GM19438 (cell line): ENCODE data around the gene ZNF511.
"Not testable (repeated sequence)": the region's sequence is repeated elsewhere in the genome, so short reads cannot be mapped to it uniquely, and the experiment has no call there.

Experiments
- ATAC-seq: cut with Tn5 transposase; IDR thresholded peaks from one replicate; pipeline ENCODE4 v1.9.1; 2021; ENCODE audit warnings: low read depth; ENCODE audit not compliant: unreplicated experiment

The ZNF511 gene

DNA sequence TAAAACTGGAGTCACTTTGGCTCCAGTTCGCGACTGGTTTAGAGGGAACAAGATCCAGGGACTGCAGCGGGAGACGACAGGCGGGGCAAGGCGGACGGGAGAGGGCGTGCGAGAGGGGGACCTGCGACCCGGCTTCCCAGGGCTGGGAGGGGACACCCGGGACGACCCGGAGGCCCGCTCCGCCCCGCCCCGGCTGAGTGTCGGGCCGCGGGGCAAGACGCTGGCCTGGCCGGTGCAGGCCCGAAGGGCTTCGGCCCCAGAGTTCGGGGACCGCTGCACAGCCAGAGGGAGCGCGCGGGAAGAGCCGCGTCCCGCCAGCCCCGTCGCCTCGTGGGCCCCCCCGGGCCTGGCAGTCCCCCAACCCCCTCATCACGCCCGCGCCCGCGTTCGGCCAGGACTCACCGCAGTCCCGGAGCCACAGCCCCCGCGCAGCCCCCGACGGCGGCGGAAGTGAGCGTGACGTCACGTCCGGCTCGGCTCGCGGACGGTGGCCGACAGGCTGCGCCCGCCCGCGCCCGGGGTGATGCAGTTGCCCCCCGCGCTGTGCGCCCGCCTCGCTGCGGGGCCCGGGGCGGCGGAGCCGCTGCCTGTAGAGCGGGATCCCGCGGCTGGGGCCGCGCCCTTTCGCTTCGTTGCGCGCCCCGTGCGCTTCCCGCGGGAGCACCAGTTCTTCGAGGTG lies at the start of gene ZNF511, which contains the start of gene TUBGCP2:
Gene ZNF511, plus strand, starts transcription at position 494 of the 679 bp plus-strand sequence. Its CDS starts 30 bp downstream, at position 524.
Gene TUBGCP2, minus strand, starts transcription at position 452 of the 679 bp plus-strand sequence. CDS start 5,931 bp downstream, outside the sequence.
- peak; percentile 69 for ATAC-seq

DNA sequence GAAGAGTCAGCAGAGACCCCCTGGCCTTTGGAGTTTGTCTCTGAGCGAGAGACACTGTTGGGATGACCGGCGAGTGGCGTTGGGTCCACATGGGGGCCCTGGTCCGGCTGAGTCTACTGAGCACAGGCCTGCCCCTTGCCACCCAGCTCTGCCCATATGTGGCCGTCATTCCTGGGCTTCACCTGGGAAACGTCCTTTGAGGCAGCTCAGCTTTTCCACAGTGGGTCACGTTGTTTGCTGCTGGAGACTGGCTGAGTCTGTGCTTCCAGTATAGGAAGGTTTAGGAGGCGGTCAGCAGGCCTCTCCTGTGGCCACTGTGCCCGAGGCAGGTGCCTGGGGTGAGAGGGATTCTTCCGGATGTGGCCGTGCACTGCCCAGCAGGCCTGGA lies 49.1 kb upstream of the ZNF511 start:
- no peak for ATAC-seq

DNA sequence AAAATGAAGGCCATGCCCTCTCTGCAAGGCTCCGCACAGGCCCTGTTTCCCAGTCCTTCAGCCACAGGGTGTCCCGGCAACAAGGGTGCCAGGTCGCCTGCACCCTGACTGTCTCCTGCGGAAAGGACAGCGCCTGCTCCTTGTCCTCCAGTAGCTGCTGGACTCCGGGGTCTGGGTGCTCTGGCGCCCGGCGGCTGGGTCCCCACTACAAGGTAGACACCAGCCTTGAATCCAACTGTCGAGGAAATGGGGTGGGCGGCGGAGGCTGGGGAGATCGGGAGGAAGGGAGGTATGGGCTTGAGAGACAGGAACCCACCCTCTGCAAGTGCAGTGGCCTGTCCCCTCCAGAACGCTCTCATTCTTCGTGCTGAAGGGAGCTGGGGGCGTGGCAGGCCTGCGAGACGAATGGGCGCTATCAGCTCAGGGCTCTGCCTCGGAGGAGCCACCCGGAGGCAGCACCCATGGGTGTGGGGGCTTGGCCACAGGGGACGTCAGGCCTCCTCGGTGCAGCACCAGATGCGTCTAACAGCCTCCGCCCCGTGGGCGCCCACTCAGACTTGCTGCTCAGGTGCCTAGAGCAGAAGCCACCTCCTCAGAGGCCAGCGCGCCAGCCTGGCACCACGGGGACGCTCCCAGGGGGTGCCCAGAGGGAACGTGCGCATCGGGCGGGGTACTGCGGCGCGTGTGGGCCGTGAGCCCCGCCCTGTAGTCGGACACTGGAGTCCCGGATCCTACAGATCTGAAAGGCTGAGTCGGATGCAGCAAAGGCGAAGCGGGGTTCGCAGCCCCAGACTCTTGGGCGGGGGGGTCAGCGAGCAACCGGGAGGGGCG lies 47.6 kb upstream of the ZNF511 start:
- peak; percentile 41 for ATAC-seq

- peak; percentile 46 for ATAC-seq
Observed at GRCh38 chr10:133261726-133262325, 46.9 kb upstream of the ZNF511 start.

DNA sequence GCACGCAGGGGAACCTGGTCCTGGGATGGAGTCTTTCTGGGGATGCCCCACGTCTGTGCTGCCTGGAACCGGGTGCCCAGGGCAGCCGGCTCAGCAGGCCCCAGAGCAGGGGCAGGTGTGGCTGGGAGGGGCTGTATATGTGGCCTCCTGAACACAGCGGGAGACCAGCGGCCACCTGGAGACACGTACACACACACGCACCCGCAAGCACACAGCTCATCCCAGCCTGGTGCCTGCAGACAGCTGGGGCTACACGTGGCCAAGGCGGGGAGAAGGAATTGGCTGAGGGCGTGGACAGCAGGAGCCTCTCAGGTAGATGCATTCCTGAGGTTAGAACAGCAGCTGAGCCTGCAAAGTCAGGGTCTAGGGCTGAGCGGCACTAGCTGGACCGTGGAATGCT lies 46.0 kb upstream of the ZNF511 start:
- ATAC-seq, result no peak

DNA sequence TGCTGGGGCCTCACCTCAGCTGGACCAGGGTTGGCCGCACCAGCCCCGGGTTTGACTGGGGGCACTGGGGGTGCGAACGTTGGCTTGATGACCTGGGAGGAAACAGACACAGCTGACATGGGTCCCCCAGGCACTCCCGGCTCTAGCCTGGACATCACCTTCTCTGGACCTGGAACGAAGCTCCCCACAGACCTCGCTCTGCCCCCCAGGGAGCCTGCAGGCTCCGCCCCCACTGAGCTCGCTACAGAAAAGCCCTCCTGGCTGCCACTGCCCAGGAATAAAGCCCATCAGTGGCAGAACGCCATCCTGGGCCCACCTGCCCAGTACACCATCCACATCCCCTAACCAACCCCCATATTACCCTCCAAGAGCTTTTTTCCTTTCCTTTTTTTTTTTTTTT lies 45.0 kb upstream of the ZNF511 start:
- ATAC-seq, result no peak

- no peak for ATAC-seq
Observed at GRCh38 chr10:133264461-133264860, 44.3 kb upstream of the ZNF511 start.

- not testable (repeated sequence) for ATAC-seq
Observed at GRCh38 chr10:133265052-133265451, 43.7 kb upstream of the ZNF511 start.

DNA sequence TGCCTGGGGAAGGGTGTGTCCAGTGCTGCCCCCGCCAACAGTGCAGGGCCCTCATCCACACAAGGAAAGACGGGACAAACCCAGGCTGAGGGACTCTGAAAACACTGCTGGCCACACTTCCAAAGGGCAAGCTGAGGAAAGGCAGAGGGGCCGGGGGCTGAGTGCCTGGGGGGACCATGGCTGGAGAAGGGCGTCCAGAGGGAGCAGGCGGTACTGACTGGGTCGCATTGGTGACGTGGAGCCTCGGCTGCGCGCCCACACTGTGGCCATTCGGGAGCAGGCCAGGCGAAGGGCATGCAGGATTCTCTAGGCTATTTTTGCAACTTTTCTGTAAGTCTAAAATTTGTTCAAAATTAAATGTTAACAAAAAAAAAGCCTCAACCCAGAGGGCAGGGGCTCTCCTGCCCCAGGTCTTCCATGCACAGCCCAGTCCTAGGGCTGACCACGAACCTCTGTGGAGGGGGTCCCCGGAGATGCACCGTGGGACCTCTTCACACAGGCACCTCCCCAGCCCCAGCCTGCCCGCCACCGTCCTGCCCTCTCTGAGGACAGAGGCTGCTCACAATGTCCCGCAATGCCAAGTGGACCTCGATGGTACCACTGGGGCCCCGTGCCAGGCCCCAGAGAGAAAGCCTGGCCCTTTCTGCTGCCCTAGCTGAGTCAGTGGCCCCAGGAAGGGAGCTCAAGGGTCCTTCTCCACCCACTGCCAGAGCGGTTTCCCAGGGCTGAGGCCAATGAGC lies 42.5 kb upstream of the ZNF511 start:
- ATAC-seq, result no peak

GRCh38 chr10:133267293-133267692 lies 41.4 kb upstream of the ZNF511 start:
- ATAC-seq, result no peak

- ATAC-seq, result no peak
Observed at GRCh38 chr10:133267829-133268228, 40.9 kb upstream of the ZNF511 start.

DNA sequence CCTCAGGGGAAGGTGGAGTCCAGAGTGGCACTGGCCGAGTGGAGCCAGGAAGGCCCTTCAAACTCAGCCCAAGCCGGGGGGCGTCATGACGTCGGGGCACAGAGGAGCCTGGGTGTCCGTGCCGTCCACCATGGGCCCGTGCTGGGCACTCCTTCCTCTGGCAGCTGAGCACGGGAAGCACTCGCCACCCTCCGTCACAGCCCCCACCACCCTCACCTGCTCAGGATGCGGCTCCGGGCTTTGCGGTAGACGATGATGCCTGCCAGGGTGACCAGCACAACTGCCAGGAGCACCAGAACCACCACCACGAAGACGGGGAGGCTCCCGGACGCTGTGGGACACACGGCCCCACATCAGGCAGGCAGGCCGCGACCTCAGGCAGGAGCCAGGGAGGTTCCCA lies 40.2 kb upstream of the ZNF511 start:
- no peak for ATAC-seq

DNA sequence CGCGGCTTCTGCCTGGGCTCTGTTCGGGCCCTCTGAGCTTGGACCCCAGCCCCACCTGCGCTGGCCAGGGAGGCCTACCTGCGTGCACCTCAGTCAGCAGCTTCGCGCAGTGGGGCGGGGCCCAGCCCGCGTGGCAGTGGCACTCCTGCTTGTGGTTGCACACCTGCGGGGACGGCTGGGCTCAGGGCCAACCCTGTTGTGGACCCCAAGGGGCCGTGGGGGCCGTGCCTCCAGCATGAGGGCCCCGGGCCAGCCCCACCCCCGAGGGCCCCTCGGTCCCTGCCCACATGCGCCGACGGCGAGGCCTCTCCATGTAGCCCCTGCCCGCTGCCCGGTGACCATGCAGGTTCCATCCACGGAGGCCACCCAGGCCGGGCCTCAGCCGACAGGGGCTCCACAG lies 39.3 kb upstream of the ZNF511 start:
- no peak for ATAC-seq

GRCh38 chr10:133270204-133270603 lies 38.5 kb upstream of the ZNF511 start:
- no peak for ATAC-seq

DNA sequence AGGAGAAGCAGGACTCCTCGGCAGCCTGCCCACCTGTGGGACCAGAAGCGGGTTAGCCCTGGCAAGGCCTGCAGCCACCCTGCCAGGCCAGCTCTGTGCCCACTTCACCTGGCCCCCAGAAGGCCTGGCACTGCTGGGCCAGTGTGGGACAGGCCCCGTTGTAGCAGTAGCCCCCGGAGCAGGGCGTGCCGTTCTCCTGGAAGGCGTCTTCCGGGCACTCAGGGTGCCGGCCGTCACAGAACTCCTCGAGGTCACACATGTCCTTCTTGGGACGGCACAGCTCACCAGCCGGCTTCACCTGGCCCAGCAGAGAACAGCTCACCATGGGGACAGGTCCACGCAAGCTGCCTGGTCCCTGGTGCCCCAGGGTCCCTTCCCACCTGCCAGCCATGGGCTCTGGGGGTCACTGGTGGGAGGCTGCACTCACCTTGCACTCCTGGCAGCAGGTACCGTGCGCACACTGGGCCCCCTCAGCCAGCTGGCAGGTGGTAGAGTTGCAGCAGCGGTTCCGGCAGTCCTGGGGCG lies 37.9 kb upstream of the ZNF511 start:
- ATAC-seq, result no peak

- no peak for ATAC-seq
Observed at GRCh38 chr10:133271521-133272300, 37.0 kb upstream of the ZNF511 start.

- no peak for ATAC-seq
Observed at GRCh38 chr10:133272301-133272963, 36.3 kb upstream of the ZNF511 start.

GRCh38 chr10:133272964-133273420 lies 35.7 kb upstream of the ZNF511 start:
- no peak for ATAC-seq

- no peak for ATAC-seq
Observed at GRCh38 chr10:133273534-133274143, 35.1 kb upstream of the ZNF511 start.
